ENCODE measurements around the gene RAB39A. TPM values are rescaled to one million over a fixed set of nuclear protein-coding genes. Genes with fewer than 3 reads are reported as not detected.
A peak's percentile ranks its signal among the peaks of the same experiment; 100 is the strongest.
"Not testable (repeated sequence)": the region's sequence is repeated elsewhere in the genome, so short reads cannot be mapped to it uniquely, and the experiment has no call there.

Gene RAB39A
- not detected for total RNA-seq

GRCh38 chr11:107928046-107928766 lies at the start of gene RAB39A:
TSS of gene RAB39A (plus strand) at chr11:107928448. CDS start at chr11:107928569, 121 bp downstream.
- ATAC-seq, result peak; percentile 81
- ChIA-PET CTCF (no interaction called here), POLR2A (no interaction called here)
- H3K36me3 Mint-ChIP-seq (ENCODE audit: low read depth), result no peaks in the 10 kb centered on the region
- no peaks in the 10 kb centered on the region for H3K9me3 Mint-ChIP-seq
- intact Hi-C loops (cut with micrococcal nuclease), result no loop called here
- peaks cover 41% of the 10 kb centered on the region for H3K27me3 Mint-ChIP-seq
- no peak for TF ChIP-seq CTCF (IDR thresholded peaks at IDR 0.05)
- peak; percentile 68 for DNase-seq
- H3K4me3 Mint-ChIP-seq, result peak within 1 kb of the TSS; percentile 60
- peaks cover 10% of the 10 kb centered on the region for H3K4me1 Mint-ChIP-seq (ENCODE audit: low read depth)
- H3K27ac Mint-ChIP-seq, result no peak within 1 kb of the TSS

GRCh38 chr11:107881471-107881870 lies 46.8 kb upstream of the RAB39A start:
- H3K36me3 Mint-ChIP-seq (ENCODE audit: low read depth); H3K27me3 Mint-ChIP-seq; H3K9me3 Mint-ChIP-seq; intact Hi-C loops (cut with micrococcal nuclease); H3K27ac Mint-ChIP-seq; H3K4me3 Mint-ChIP-seq; POLR2A ChIA-PET; ATAC-seq; H3K4me1 Mint-ChIP-seq (ENCODE audit: low read depth); DNase-seq: not testable (repeated sequence)
- CTCF ChIA-PET, result interaction anchor here (1.0 kb wide), 1 partner anchor 36 kb away, joined by 3 read pairs; no protein-coding TSS in a partner anchor

- no peak overlapping the region for H3K27ac Mint-ChIP-seq
Measured at GRCh38 chr11:107882095-107882820, 46.0 kb upstream of the RAB39A start.

GRCh38 chr11:107898270-107898669 lies 30.0 kb upstream of the RAB39A start:
- no peaks in the 10 kb centered on the region for H3K4me1 Mint-ChIP-seq (ENCODE audit: low read depth)
- H3K27me3 Mint-ChIP-seq, result peaks cover 10% of the 10 kb centered on the region
- peak; percentile 76 for TF ChIP-seq CTCF (IDR thresholded peaks at IDR 0.05)
- DNase-seq, result no peak
- H3K36me3 Mint-ChIP-seq (ENCODE audit: low read depth), result no peaks in the 10 kb centered on the region
- intact Hi-C loops (cut with micrococcal nuclease), result no loop called here
- no peak overlapping the region for H3K27ac Mint-ChIP-seq
- no peaks in the 10 kb centered on the region for H3K9me3 Mint-ChIP-seq
- ChIA-PET POLR2A (no interaction called here), CTCF (interaction anchor here (0.8 to 3.1 kb wide), 9 partner anchors 16 to 349 kb away, joined by 3 to 14 read pairs (median 3); no protein-coding TSS in a partner anchor)
- ATAC-seq, result peak; percentile 85
- no peak overlapping the region for H3K4me3 Mint-ChIP-seq

More at GRCh38 chr11:107882095-107882820, 46.0 kb upstream of the RAB39A start:
- Mint-ChIP-seq H3K36me3 (ENCODE audit: low read depth) (no peaks in the 10 kb centered on the region), H3K9me3 (peaks cover 4% of the 10 kb centered on the region), H3K4me3 (no peak overlapping the region), H3K4me1 (ENCODE audit: low read depth) (no peaks in the 10 kb centered on the region), H3K27me3 (peaks cover 8% of the 10 kb centered on the region)
- ATAC-seq, result no peak
- intact Hi-C loops (cut with micrococcal nuclease), result no loop called here
- ChIA-PET POLR2A (no interaction called here), CTCF (interaction anchor here (1.0 kb wide), 1 partner anchor 35 kb away, joined by 3 read pairs; no protein-coding TSS in a partner anchor)
- no peak for TF ChIP-seq CTCF (IDR thresholded peaks at IDR 0.05)
- no peak for DNase-seq

- no peaks in the 10 kb centered on the region for H3K36me3 Mint-ChIP-seq (ENCODE audit: low read depth)
- DNase-seq (no peak), ATAC-seq (no peak)
- ChIA-PET CTCF (no interaction called here), POLR2A (no interaction called here)
- no peak overlapping the region for H3K4me3 Mint-ChIP-seq
- TF ChIP-seq CTCF (IDR thresholded peaks at IDR 0.05), result no peak
- intact Hi-C loops (cut with micrococcal nuclease), result no loop called here
- peaks cover 14% of the 10 kb centered on the region for H3K27me3 Mint-ChIP-seq
- H3K9me3 Mint-ChIP-seq, result no peaks in the 10 kb centered on the region
- no peak overlapping the region for H3K27ac Mint-ChIP-seq
- no peaks in the 10 kb centered on the region for H3K4me1 Mint-ChIP-seq (ENCODE audit: low read depth)
Measured at GRCh38 chr11:107908211-107908610, 20.0 kb upstream of the RAB39A start.

GRCh38 chr11:107912415-107912814 lies 15.8 kb upstream of the RAB39A start:
- H3K9me3 Mint-ChIP-seq; H3K27ac Mint-ChIP-seq; CTCF ChIA-PET; DNase-seq; POLR2A ChIA-PET; ATAC-seq; H3K4me1 Mint-ChIP-seq (ENCODE audit: low read depth); H3K4me3 Mint-ChIP-seq; H3K36me3 Mint-ChIP-seq (ENCODE audit: low read depth); intact Hi-C loops (cut with micrococcal nuclease): not testable (repeated sequence)
- peaks cover 15% of the 10 kb centered on the region for H3K27me3 Mint-ChIP-seq
